ENCODE measurements around the gene PRR4.

PRR4 gene

GRCh38 chr12:10801741-10802140 lies 47.5 kb downstream of the PRR4 start:
- DNase-seq (ENCODE audit: low read depth in 2 of 2) = no peak

Measured in fibroblast of skin of left quadriceps (primary cell).